ENCODE measurements around the gene EFCAB5. TPM values are rescaled to one million over a fixed set of nuclear protein-coding genes. Genes with fewer than 3 reads are reported as not detected.
"Not testable (repeated sequence)": the region's sequence is repeated elsewhere in the genome, so short reads cannot be mapped to it uniquely, and the experiment has no call there.

EFCAB5 gene
- total RNA-seq, 1 donor from 2014 or later: not detected

DNA sequence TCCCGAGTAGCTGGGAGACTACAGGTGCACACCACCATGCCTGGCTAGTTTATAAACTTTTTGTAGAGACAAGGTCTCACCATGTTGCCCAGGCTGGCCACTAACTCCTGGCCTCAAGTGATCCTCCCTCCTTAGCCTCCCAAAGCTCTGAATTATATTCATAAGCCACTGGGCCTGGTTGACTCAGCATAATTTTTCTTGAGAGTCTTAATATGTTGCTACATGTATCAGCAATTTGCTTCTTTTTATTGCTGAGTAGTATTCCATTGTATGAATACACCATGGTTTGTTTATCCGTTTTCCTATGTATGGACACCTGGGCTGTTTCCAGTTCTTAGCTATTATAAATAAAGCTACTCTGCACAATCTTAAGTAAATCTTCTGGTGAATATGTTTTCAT is 132.8 kb downstream of the EFCAB5 start:
- DNase-seq (ENCODE audit: missing footprints): no peak
- no peak for ATAC-seq
- intact Hi-C loops (cut with DNase I): no loop called here

DNA sequence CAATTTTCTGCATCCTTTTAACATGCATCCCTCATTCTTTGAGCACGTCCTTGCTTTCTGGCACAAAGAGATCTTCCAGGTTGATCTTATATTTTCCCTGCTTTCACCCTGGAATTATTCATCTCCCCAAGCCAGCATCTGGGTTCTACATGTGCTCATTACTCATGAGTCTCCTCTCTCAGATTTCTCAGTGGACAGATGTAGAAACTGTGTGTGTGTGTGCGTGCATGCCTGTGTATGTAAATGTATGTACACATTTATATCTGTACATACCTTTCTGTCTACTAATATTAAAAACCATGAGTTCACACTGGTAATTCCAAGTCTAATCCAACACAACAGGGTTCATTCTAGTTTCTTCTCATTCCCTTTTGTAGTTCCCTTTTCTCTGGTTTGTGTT is 133.3 kb downstream of the EFCAB5 start:
- intact Hi-C loops (cut with DNase I): no loop called here
- DNase-seq (ENCODE audit: missing footprints) (no peak), ATAC-seq (no peak)

DNA sequence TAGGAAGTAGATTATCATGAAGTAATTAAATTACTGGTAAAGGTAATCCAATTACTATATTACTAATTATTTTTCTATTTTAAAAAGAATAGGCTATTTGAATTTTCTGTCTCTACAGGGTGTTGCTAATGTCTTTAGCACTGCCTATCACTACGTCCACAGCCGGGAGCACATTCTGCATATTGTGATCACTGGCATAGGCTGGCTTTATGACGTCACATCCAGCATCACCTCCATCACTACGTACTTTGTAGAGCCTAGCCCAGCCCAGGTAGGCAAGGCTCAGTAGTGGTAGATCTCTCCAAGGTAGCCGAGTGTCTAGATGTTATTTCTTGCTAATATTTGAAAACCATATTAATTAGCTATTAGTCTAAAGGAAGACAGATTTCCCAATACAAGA is 141.3 kb downstream of the EFCAB5 start:
- DNase-seq (ENCODE audit: missing footprints) (no peak), ATAC-seq (no peak)
- intact Hi-C loops (cut with DNase I): no loop called here

DNA sequence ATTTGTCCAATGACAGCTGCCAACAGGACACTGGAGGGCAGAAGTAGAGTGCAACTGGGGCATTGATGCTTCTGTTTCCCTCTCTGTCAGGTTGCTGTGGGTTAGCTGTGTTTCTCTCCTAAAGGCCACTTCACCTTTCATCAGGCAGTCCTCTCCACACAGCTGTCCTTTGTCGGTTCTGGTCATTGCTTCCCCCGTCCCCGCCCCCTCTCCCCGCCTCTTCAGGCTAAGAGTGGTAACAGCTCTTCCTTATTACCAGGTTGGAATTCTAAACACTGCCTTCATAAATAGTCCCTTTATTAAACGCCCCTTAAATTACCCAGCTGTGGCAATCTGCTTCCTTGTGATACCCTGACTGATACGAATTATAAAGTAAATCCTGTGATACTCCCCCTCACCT is 143.4 kb downstream of the EFCAB5 start:
- intact Hi-C loops (cut with DNase I): no loop called here
- ATAC-seq (no peak), DNase-seq (ENCODE audit: missing footprints) (no peak)

DNA sequence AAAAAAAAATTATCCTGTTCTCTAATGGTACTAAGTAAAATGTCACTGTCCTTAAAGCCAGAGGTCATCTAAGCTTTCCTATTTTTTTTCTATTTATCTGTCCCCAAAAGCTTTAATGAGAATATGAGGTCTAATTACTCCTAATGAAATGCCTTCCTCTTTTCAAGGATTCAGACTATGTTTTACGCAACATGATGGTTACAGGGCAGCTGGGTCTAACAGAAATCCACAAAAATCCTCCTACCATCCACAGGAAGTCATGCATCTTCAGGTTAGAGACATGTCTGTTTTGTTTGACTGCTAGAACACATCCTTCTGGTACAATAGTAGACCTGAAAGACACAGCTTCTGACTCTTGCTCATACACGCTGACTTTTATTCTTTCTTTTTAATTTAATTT is 145.5 kb downstream of the EFCAB5 start:
- ATAC-seq: no peak
- DNase-seq (ENCODE audit: missing footprints): no peak
- intact Hi-C loops (cut with DNase I): no loop called here

DNA sequence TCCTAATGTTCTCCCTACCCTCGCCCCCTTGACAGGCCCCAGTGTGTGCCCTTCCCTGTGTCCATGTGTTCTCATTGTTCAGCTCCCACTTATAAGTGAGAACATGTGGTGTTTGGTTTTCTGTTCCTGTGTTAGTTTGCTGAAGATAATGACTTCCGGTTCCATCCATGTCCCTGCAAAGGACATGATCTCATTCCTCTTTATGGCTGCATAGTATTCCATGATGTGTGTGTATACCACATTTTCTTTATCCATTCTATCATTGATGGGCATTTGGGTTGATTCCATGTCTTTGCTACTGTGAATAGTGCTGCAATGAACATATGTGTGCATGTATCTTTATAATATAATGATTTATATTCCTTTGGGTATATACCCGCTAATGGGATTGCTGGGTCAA is 146.0 kb downstream of the EFCAB5 start:
- ATAC-seq; intact Hi-C loops (cut with DNase I); DNase-seq (ENCODE audit: missing footprints): not testable (repeated sequence)

DNA sequence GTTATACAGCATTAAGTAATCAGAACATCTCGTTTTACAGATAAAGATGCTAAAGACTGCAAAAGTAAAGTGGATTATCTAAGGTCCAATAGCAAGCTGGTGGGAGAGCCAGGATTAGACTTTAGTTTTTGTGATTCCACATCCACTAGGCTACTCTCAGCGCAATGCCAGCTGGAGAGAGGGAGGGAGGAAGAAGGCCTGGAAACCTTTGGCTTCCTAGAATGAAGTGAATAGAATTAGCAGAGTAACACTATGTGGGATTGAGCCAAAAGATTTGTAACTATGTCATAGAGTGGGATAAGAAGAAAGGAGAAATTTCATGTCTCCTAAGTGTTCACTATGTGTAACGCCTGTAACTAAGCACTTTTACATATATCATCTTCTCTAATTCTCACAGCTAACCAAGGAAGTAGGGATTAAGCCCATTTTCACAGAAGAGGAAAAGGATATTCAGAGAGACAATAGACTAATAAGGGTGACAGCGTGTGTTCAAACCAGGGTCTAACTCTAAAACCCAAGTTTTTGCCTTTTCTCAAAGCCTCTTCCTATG is 149.8 kb downstream of the EFCAB5 start:
- DNase-seq (ENCODE audit: missing footprints) (no peak), ATAC-seq (no peak)
- intact Hi-C loops (cut with DNase I): loop anchor here (10.0 kb wide), 1 partner anchor 286 kb away; no protein-coding TSS in a partner anchor

DNA sequence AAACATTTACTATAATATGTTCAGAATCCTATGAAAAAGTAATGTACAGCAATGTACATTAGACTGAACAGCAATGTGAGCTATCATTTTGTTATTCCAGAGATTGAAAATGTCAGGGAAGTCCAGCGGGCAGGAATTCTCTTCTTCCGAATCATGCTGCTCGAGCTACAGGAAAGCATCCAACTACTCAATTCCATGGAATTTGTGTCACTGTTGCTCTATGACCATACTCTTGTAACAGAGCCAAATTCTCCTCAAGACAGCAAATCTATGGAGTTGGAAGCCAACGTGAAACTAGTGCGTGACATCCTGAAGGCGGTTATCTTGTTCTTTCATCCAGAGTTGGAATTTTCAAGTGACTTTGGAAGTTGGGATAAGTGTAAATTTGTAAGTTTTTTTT is 150.3 kb downstream of the EFCAB5 start:
- DNase-seq (ENCODE audit: missing footprints) (no peak), ATAC-seq (no peak)
- intact Hi-C loops (cut with DNase I): loop anchor here (10.0 kb wide), 1 partner anchor 287 kb away; no protein-coding TSS in a partner anchor

DNA sequence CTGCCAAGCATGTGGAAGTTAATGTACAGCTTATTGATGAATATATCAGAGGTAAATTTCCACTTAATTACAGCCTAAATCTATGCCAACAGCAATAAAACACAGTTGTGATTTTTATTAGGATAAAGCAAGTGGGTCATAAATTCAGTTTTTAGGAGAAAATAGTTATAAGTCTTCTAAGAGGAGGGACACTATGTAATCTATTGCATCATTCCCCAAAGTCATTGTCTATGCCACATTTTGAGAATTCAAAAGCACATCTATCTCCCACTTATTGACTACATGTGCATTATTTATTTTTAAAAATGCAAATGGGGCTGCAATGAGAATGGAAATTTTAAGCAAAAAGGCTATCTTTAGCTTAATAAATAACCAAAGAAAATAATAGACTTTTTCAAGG is 151.5 kb downstream of the EFCAB5 start:
- intact Hi-C loops (cut with DNase I): loop anchor here (10.0 kb wide), 1 partner anchor 288 kb away; no protein-coding TSS in a partner anchor
- DNase-seq (ENCODE audit: missing footprints) (no peak), ATAC-seq (no peak)

DNA sequence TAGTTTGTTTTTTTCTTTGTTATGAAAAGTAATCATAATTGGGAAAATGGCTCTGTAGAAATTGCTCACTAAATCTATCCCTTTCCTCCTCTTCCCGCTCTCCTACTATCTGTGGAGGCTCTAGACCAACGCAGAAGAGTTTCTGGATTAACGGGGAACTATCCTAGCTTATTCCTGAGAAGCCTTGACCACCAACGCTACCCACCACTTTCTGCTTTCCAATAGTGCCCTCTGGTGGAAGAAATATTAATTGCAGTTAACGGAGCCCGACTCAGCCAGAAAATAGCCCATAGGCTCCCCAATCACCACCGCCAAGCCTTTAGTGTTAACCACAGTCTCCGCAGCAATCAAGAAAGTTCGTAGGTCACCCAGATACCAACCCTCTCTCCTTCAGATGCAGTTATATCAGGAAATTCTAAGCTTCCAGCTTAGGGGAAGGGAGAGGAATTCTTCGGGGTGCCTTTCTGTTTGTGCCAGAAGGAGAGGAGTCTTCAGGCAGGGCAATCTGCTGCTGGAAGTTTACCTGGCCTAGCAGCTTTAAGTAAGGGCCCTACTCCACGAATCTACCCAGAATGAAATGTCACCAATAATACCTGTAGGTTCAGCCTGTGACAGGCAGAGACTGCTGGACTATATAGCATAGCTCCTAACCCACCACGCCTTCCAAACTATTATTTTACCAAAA is 152.2 kb downstream of the EFCAB5 start:
- ATAC-seq (peak; percentile 63), DNase-seq (ENCODE audit: missing footprints) (no peak)
- intact Hi-C loops (cut with DNase I): loop anchor here (10.0 kb wide), 1 partner anchor 289 kb away; no protein-coding TSS in a partner anchor

DNA sequence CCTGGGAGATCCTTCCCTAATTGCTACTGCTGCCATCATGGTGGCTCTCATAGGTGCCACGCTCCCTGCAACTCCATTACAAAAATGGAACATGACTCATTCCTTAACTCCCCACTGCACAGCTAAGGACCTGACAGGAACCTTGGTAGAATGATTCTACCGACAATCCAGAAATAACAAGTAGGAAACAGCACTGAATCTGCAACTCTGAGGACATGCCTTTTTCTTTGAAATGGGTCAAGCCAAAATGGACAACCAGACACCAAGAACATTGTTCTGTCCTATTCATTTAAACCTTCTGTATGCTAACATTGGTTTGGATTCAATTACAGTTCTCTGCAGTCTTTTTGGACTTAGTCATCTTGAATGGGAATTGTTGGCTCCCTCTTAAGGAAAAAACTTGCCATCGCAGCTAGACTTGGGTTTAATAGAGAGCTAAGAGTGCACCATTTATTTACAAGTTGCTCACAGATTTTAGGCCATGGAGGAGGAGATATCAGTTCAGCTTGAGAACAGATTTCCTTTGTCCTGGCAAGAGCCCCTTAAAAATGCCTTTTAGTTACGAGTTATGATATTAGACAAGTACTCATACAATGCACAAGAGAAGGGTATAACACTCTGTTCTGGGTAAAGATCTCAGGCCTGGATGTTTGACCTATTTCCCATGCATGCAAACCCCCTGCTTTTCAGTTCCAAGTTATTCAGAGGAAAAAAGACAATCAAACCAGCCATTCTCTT is 154.2 kb downstream of the EFCAB5 start:
- ATAC-seq (no peak), DNase-seq (ENCODE audit: missing footprints) (no peak)
- intact Hi-C loops (cut with DNase I): loop anchor here (10.0 kb wide), 1 partner anchor 291 kb away; no protein-coding TSS in a partner anchor

DNA sequence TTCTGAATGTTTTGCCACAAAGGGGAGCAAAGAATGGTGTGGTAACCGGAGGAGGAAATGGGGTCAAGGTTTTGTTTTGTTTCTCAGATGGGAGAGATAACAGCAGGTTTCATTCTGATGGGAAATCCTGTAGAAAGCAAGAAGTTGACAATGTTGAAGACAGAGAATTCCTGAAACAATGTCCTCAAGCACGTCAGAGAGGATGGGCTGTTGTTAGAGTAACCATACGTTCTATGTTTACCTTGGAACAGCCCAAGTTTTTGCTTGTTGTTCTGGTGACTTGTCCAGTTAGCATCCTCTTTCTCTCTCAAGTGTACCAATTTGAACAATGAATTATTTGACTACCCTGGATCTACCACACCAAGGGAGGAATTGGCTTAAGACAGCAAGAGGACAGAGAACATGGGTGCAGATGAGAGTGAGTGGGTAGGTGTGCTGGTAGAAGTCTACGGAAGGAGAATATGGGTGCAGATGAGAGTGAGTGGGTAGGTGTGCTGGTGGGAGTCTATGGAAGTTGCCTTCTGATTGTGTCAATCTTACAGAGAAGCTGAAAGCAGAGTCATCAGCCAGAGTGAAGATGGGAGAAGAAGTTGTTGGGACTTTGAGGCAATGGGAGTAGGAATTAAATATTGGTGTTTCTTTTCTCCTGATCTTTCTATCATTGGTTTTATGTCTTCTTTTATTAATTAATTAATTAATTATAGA is 160.4 kb downstream of the EFCAB5 start:
- no peak for ATAC-seq

DNA sequence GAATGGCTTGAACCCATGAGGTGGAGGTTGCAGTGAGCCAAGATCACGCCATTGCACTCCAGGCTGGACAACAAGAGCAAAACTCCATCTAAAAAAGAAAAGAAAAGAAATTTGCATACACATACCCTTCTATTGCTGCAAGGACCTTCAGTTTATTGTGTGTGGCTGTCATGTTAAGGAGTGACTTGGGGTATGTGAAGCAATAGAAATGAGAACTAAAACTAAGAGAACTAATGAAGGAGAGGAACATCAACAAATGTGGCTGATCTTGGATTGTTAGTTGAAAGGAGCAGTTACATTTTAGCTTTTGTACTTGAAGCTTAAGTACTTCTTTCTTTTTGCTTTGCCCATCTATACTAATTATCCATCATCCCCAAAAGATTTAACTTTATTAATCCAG is 162.5 kb downstream of the EFCAB5 start:
- intact Hi-C loops (cut with DNase I): loop anchor here (2.0 to 5.0 kb wide), 2 partner anchors 175 to 233 kb away; no protein-coding TSS in a partner anchor
- no peak for ATAC-seq

More for the DNA sequence above, 160.4 kb downstream of the EFCAB5 start:
- no peak for DNase-seq (ENCODE audit: missing footprints)
- intact Hi-C loops (cut with DNase I): loop anchor here (5.0 kb wide), 1 partner anchor 235 kb away; no protein-coding TSS in a partner anchor

DNA sequence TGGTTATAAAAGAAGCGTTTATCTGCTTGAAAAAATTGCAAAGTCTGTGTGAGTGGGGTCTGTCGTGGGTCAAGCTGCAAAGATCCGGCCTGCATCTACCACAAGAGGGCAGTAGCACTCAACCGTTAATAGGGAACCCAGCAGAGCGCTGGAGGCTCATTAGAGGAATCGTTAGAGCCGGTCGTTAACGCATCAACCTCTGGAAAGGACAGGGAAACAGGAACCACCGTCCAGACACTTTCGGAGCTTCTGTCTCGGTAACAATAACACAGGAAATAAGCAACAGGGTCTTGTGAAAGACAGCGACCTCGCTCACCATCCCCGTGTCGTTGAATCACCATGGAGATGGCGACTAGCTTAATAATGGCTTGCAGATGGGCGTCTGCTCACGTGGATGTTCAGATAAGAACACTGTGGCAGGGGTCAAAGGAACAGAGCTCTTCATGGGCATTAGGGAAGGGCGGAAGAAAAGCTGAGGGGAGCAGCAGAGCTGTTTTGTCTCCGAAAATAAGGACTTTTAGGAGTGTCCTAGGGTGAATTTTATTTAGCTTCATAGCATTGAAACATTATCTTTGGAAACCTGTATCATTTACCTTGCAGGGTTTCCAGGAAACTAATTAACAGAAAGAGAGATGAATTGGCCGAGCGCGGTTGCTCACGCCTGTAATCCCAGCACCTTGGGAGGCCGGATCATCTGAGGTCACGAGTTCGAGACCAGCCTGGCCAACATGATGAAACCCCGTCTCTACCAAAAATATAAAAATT is 163.3 kb downstream of the EFCAB5 start:
- peak; percentile 84 for DNase-seq (ENCODE audit: missing footprints)
- intact Hi-C loops (cut with DNase I): loop anchor here (2.0 to 5.0 kb wide), 2 partner anchors 174 to 233 kb away; no protein-coding TSS in a partner anchor

More for the DNA sequence above, 162.5 kb downstream of the EFCAB5 start:
- no peak for DNase-seq (ENCODE audit: missing footprints)

DNA sequence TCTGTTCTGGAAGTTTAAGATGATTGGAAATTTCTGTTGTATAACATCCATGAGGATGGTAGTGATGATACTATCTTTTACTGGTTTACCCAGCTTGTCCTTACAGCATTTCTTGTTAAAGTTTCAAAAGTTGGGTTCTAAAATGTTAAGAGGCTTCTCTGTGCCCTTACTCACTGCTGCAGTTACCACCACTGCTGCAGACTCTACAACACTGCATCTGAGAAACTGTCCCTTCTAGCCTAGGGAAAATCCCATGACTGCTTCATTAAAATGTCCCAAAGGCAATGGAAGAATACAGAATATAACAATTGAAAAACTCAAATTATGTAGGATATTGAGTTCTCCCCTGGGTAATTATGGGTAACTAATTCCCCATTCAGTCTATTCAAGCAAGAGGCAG is 171.4 kb downstream of the EFCAB5 start:
- no peak for ATAC-seq
- no peak for DNase-seq (ENCODE audit: missing footprints)
- intact Hi-C loops (cut with DNase I): no loop called here

More for the DNA sequence above, 163.3 kb downstream of the EFCAB5 start:
- ATAC-seq: peak; percentile 97

DNA sequence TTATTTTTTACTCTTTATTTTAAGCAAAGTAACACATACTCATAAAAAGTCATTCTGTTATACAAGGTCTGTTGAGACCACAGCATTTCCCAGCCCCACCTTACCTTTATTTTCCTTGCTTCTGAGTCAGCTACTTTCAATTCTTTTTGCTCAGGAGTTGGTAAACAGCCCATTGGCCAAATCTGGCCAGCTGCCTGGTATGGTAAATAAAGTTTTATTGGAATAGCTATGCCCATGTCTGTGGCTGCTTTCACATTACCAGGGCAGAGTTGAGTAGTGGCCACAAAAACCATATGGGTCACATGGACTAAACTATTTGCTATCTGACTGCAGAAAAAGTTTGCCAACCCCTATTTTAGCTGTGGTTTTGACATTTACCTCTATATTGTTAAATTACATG is 171.8 kb downstream of the EFCAB5 start:
- DNase-seq (ENCODE audit: missing footprints): no peak
- intact Hi-C loops (cut with DNase I): no loop called here

DNA sequence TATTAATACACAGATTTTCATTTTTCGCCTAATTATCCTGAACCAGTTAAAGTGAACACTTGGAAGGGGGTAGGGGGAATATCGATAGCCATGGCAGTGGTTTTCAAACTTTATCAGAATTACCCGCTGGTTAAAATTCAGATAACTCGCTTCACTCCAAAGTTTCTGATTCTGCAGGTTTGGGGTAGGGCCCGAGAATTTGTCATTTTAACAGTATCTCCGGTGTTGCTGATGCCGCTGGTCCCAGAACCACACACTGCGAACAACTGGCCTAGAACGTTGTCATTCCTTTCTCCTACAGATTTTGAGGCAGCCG is 174.9 kb downstream of the EFCAB5 start:
- DNase-seq (ENCODE audit: missing footprints): no peak
- intact Hi-C loops (cut with DNase I): no loop called here
- peak; percentile 15 for ATAC-seq

More for the DNA sequence above, 171.8 kb downstream of the EFCAB5 start:
- ATAC-seq: no peak

All from Right ventricle myocardium inferior (tissue), 1 donor.